ENCODE data around the gene FAM98C. TPM values are rescaled to one million over a fixed set of nuclear protein-coding genes. Genes with fewer than 3 reads are reported as not detected.

The FAM98C gene
- total RNA-seq, 4 donors from 2014 or later = 24.9 to 69.0 (median 50.3) TPM

DNA sequence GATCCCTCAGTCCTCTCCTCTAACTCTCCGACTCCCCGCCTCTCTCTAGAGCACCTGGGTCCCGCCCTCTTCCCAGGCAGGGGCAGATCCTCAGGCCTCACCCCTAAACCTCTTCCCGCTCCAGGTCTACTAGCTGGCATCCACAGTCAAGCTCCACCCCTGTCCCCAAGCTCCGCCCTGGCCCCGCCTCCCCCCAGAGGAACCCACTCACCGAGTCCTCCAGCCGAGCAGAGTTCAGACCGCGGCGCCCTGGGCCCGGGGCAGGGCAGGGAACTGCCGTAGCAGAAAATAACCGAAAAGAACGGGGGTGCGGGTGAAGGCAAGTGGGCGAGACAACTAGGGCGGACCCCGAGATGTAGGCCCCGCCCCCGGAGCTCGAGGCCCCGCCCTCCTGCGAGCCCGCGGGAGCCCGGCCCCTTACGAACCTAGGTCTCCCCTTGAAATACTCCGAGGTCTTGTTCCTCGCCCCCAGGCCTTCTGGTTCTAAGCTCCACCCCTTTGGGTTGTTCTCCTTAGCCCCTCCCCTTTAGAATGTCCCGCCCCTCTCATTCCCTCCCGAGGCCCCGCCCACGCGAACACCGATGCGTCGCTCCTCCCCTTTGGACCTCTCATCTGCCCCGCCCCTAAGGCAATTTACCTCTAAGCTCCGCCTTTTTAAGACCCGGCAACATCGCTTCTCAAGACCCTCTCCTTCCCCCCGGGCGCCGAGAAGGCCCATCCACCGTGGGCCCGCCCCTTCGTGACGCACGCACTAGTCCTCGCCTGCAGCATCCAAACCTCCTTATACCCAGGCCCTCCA lies 15.1 kb upstream of the FAM98C start, which contains the start of gene GGN:
Gene GGN, minus strand, starts transcription at position 485 of the 799 bp plus-strand sequence. CDS start 773 bp downstream, outside the sequence.
- peaks cover 0 to 14% of the 10 kb centered on the region in 2 donors for H3K27me3 ChIP-seq

DNA sequence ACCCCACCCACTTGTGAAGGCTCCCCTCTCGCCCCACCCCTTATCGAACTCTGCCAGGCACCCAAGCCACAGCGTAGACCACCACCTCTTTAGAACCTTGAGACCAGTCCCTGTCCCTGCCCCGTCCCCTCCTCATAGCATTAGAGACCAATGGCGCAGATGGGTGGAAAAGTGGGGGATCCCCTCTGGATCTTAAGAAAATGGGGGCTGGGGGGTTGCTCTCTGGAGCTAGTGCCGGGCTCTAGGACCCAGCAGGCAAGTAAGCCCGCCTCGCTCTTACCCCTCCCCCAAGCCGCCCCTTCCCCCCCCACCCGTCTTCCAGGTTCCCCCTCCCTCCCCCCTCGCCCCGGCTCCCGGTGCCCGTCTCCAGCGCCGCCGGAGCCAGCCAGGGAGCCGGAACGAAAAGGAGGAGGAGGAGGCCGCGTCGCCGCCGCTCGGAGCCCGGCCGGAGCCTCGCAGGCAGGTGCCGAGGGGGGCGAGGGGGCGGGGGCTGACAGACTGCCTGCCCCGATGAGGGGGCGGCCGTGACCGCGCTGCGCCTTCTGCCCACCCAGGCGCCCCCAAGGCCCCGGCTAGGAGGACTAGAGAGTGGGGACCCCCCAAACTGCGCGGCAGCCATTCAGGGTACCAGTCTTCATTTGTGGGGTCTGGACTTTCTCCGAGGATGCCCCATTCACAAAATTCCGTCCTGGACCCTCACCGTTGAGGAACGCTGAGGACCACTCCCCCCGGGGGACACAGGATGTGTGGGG lies 14.4 kb upstream of the FAM98C start, which contains the start of gene SPRED3:
Gene SPRED3, plus strand, starts transcription at position 349 of the 752 bp plus-strand sequence. CDS start 1,606 bp downstream, outside the sequence.
- peaks cover 1 to 25% (median 5%) of the 10 kb centered on the region in 3 donors for H3K36me3 ChIP-seq
- H3K27me3 ChIP-seq = peaks cover 0 to 14% of the 10 kb centered on the region in 2 donors
- H3K4me3 ChIP-seq = peak within 1 kb of the TSS; percentile 29 to 59 (median 48)
- no peak for TF ChIP-seq EP300 (IDR thresholded peaks at IDR 0.05)
- no peak for TF ChIP-seq POLR2A (IDR thresholded peaks at IDR 0.05)
- TF ChIP-seq, protein P1, sequence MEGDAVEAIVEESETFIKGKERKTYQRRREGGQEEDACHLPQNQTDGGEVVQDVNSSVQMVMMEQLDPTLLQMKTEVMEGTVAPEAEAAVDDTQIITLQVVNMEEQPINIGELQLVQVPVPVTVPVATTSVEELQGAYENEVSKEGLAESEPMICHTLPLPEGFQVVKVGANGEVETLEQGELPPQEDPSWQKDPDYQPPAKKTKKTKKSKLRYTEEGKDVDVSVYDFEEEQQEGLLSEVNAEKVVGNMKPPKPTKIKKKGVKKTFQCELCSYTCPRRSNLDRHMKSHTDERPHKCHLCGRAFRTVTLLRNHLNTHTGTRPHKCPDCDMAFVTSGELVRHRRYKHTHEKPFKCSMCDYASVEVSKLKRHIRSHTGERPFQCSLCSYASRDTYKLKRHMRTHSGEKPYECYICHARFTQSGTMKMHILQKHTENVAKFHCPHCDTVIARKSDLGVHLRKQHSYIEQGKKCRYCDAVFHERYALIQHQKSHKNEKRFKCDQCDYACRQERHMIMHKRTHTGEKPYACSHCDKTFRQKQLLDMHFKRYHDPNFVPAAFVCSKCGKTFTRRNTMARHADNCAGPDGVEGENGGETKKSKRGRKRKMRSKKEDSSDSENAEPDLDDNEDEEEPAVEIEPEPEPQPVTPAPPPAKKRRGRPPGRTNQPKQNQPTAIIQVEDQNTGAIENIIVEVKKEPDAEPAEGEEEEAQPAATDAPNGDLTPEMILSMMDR (IDR thresholded peaks at IDR 0.05) = no peak
- H3K27ac ChIP-seq = peak within 1 kb of the TSS in 3 of 4 donors; percentile 54 to 90 (median 82)
- 0 to 1% methylated on average over 22 to 24 of the region's 46 CpGs for WGBS, 2 donors
- peaks cover 0 to 46% (median 23%) of the 10 kb centered on the region in 4 donors for H3K4me1 ChIP-seq
- no peaks in the 10 kb centered on the region for H3K9me3 ChIP-seq
- DNase-seq (ENCODE audit: low spot score in 2 of 2) = no peak

More for the DNA sequence above, 15.1 kb upstream of the FAM98C start, which contains the start of gene GGN:
- DNase-seq (ENCODE audit: low spot score in 2 of 2) = peak; percentile 43 to 78
- 1 to 3% methylated on average over 44 to 51 of the region's 51 CpGs for WGBS, 2 donors
- TF ChIP-seq, protein P1 (IDR thresholded peaks at IDR 0.05) = no peak
- TF ChIP-seq EP300 (IDR thresholded peaks at IDR 0.05) (peak in 1 of 2 donors; percentile 34), POLR2A (IDR thresholded peaks at IDR 0.05) (no peak)
- Histone ChIP-seq H3K27ac (peak within 1 kb of the TSS in 3 of 4 donors; percentile 54 to 90 (median 82)), H3K36me3 (peaks cover 3 to 33% (median 11%) of the 10 kb centered on the region in 3 donors), H3K9me3 (no peaks in the 10 kb centered on the region), H3K4me3 (peak within 1 kb of the TSS; percentile 29 to 59 (median 48)), H3K4me1 (peaks cover 0 to 46% (median 23%) of the 10 kb centered on the region in 4 donors)

DNA sequence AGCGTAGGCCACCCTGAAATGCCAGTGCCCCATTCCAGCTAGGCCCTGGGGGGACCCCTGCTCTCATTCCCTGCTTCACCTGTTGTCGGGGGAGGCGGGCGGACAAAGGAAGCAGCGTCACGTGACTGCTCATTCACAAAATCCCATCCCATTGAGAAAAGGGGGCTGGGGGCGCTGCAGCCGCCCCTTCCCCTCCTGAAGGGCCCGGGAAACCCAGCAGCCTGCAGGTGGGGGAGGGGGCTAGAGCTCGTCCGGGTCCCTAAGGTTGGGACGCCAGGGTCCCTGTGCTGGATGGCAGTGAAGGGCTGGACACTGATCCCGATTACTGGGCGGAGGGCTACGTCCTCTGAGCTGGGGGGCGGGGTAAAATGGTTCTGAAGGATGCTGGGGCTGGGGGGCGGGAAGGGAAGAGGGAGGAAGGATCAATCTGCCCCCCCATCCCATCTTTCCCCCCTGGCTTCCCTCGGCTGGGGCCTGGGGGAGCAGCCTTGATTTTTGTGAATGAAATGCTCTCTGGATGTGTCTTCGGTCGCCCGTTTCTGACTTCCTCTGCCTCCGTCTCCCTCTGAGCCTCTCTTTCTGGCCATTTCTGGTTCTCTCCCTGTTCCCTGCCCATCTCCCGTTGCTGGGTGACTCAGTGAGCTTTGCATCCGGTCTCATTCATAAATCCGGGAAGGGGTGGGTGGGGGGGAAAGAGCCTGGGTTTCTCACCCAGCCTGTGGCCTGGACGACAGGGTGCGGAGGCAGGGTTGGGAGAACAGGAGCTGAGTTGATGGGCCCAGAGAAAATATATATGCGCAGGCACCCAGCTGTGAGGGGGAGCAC lies 13.6 kb upstream of the FAM98C start:
- peak overlapping the region in 3 of 4 donors; percentile 47 to 59 (median 48) for H3K4me3 ChIP-seq
- H3K36me3 ChIP-seq = peaks cover 0 to 17% (median 0%) of the 10 kb centered on the region in 3 donors
- H3K27ac ChIP-seq = peak overlapping the region in 3 of 4 donors; percentile 54 to 90 (median 82)
- 3 to 4% methylated on average over 22 to 28 of the region's 28 CpGs for WGBS, 2 donors
- H3K27me3 ChIP-seq = peaks cover 0 to 17% of the 10 kb centered on the region in 2 donors
- TF ChIP-seq EP300 (IDR thresholded peaks at IDR 0.05) (no peak), POLR2A (IDR thresholded peaks at IDR 0.05) (no peak)
- TF ChIP-seq, protein P1 (IDR thresholded peaks at IDR 0.05) = no peak
- H3K9me3 ChIP-seq = no peaks in the 10 kb centered on the region
- DNase-seq (ENCODE audit: low spot score in 2 of 2) = no peak
- peaks cover 0 to 46% (median 23%) of the 10 kb centered on the region in 4 donors for H3K4me1 ChIP-seq

DNA sequence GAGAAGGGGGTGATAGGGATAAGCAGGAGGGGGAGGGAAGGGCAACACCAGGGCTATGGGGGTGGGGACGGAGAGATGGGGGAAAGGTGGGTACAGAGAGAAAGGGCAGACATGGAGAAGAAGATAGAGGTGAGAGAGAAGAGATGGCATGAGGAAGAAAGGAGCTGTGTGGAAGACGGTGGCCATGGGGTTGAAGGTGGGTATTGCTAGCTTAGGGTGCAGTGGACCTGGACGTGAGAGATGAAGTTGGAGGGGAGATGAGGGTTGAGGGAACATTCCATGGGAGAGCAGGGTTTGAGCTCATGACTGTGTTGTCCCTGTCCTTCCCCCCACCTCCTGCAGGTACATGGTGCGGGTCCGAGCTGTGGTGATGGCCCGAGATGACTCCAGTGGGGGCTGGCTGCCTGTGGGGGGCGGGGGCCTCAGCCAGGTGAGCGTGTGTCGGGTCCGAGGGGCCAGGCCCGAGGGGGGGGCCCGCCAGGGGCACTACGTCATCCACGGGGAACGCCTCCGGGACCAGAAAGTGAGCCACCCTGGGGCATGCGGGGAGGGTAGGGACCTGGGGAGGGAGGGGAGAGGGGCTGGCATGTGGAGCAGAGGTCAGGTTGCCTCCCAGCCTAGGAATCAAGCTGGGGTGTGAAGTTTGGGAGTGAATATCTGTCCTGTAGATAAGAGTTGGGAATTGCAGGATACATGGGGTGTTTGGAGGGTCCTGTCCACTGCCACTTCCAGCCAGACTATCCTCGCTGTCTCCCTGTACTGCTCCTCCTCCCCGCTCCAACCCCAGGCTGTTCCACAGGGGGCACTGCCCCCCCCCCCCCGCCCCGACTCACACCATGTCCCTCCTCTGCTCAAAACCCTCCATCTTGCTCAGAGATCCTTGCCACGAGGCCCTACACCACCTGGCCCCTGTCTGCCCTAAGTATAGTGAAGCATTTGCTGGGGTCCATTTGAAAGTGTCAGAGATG lies 12.7 kb upstream of the FAM98C start:
- peak overlapping the region in 2 of 4 donors; percentile 82 to 90 for H3K27ac ChIP-seq
- DNase-seq (ENCODE audit: low spot score in 2 of 2) = no peak
- peaks cover 0 to 8% (median 0%) of the 10 kb centered on the region in 3 donors for H3K36me3 ChIP-seq
- TF ChIP-seq EP300 (IDR thresholded peaks at IDR 0.05) = no peak
- TF ChIP-seq POLR2A (IDR thresholded peaks at IDR 0.05) = no peak
- TF ChIP-seq, protein P1 (IDR thresholded peaks at IDR 0.05) = no peak
- 42 to 44% methylated on average over 15 to 22 of the region's 22 CpGs for WGBS, 2 donors
- peaks cover 0 to 50% (median 23%) of the 10 kb centered on the region in 4 donors for H3K4me1 ChIP-seq
- no peak overlapping the region for H3K4me3 ChIP-seq
- H3K27me3 ChIP-seq = peaks cover 0 to 22% of the 10 kb centered on the region in 2 donors
- H3K9me3 ChIP-seq = no peaks in the 10 kb centered on the region
